ENCODE data around the gene HIVEP3. TPM values are rescaled to one million over a fixed set of nuclear protein-coding genes. Genes with fewer than 3 reads are reported as not detected.

Gene HIVEP3
- total RNA-seq, 2 donors from 2014 or later = 2.3 to 12.8 TPM

GRCh38 chr1:41804176-41804575 is 114.5 kb downstream of the HIVEP3 start:
- DNase-seq (ENCODE audit: low spot score) (no peak), ATAC-seq (ENCODE audit: insufficient number of reproducible peaks, low FRiP score, low read depth) (no peak)

DNA sequence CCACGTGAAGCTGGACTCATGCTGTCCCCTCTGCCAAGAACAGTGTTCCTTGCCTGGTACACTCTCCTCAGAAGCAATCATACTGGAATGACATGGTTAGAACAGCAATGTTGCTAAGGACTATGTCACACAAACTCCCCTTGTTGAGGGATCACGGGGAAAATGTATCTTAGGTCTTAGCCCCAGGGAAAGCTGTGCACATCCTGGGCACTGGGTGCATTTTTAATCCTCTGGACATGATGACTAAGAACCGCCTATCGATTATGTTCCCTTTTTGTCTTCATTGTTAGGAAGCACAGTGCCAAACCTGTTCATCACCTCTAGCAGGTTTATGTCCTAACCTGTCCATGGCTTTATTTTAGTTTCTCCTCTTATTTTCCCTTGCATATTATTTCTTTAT is 115.1 kb downstream of the HIVEP3 start:
- Histone ChIP-seq H3K36me3 (no peaks in the 10 kb centered on the region), H3K4me1 (ENCODE audit: control insufficient read depth in 1 of 2, low read depth in 2 of 2) (peaks cover 0 to 20% of the 10 kb centered on the region in 2 donors), H3K4me3 (no peak overlapping the region), H3K27ac (peak overlapping the region in 1 of 2 donors; percentile 34), H3K27me3 (replicated peaks; ENCODE audit: insufficient read depth) (no peaks in the 10 kb centered on the region), H3K9me3 (no peaks in the 10 kb centered on the region)
- ATAC-seq (ENCODE audit: insufficient number of reproducible peaks, low FRiP score, low read depth) = no peak
- DNase-seq (ENCODE audit: low spot score) = no peak
- TF ChIP-seq, protein P1, sequence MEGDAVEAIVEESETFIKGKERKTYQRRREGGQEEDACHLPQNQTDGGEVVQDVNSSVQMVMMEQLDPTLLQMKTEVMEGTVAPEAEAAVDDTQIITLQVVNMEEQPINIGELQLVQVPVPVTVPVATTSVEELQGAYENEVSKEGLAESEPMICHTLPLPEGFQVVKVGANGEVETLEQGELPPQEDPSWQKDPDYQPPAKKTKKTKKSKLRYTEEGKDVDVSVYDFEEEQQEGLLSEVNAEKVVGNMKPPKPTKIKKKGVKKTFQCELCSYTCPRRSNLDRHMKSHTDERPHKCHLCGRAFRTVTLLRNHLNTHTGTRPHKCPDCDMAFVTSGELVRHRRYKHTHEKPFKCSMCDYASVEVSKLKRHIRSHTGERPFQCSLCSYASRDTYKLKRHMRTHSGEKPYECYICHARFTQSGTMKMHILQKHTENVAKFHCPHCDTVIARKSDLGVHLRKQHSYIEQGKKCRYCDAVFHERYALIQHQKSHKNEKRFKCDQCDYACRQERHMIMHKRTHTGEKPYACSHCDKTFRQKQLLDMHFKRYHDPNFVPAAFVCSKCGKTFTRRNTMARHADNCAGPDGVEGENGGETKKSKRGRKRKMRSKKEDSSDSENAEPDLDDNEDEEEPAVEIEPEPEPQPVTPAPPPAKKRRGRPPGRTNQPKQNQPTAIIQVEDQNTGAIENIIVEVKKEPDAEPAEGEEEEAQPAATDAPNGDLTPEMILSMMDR (IDR thresholded peaks at IDR 0.05) = no peak

More at GRCh38 chr1:41804176-41804575, 114.5 kb downstream of the HIVEP3 start:
- Histone ChIP-seq H3K9me3 (no peaks in the 10 kb centered on the region), H3K4me3 (no peak overlapping the region), H3K4me1 (ENCODE audit: control insufficient read depth in 1 of 2, low read depth in 2 of 2) (peaks cover 0 to 20% of the 10 kb centered on the region in 2 donors), H3K27ac (no peak overlapping the region), H3K27me3 (replicated peaks; ENCODE audit: insufficient read depth) (no peaks in the 10 kb centered on the region), H3K36me3 (no peaks in the 10 kb centered on the region)
- TF ChIP-seq, protein P1 (IDR thresholded peaks at IDR 0.05) = no peak

- DNase-seq (ENCODE audit: low spot score) = no peak
- no peaks in the 10 kb centered on the region for H3K27me3 ChIP-seq (replicated peaks; ENCODE audit: insufficient read depth)
- H3K36me3 ChIP-seq = no peaks in the 10 kb centered on the region
- ATAC-seq (ENCODE audit: insufficient number of reproducible peaks, low FRiP score, low read depth) = no peak
- no peaks in the 10 kb centered on the region for H3K9me3 ChIP-seq
- no peak overlapping the region for H3K4me3 ChIP-seq
- peak overlapping the region in 1 of 2 donors; percentile 34 for H3K27ac ChIP-seq
- TF ChIP-seq, protein P1 (IDR thresholded peaks at IDR 0.05) = no peak
- peaks cover 0 to 20% of the 10 kb centered on the region in 2 donors for H3K4me1 ChIP-seq (ENCODE audit: control insufficient read depth in 1 of 2, low read depth in 2 of 2)
These were observed 115.9 kb downstream of the HIVEP3 start for GRCh38 chr1:41802532-41803501.

GRCh38 chr1:41800311-41800829 is 118.4 kb downstream of the HIVEP3 start:
- TF ChIP-seq, protein P1 (IDR thresholded peaks at IDR 0.05) = no peak
- H3K27ac ChIP-seq = no peak overlapping the region
- peaks cover 0 to 20% of the 10 kb centered on the region in 2 donors for H3K4me1 ChIP-seq (ENCODE audit: control insufficient read depth in 1 of 2, low read depth in 2 of 2)
- ATAC-seq (ENCODE audit: insufficient number of reproducible peaks, low FRiP score, low read depth) = no peak
- no peak for DNase-seq (ENCODE audit: low spot score)
- H3K27me3 ChIP-seq (replicated peaks; ENCODE audit: insufficient read depth) = no peaks in the 10 kb centered on the region
- H3K4me3 ChIP-seq = no peak overlapping the region
- H3K36me3 ChIP-seq = no peaks in the 10 kb centered on the region
- H3K9me3 ChIP-seq = no peaks in the 10 kb centered on the region

GRCh38 chr1:41799723-41800122 is 119.0 kb downstream of the HIVEP3 start:
- Histone ChIP-seq H3K4me3 (no peak overlapping the region), H3K4me1 (ENCODE audit: control insufficient read depth in 1 of 2, low read depth in 2 of 2) (peaks cover 0 to 20% of the 10 kb centered on the region in 2 donors), H3K36me3 (no peaks in the 10 kb centered on the region), H3K27ac (no peak overlapping the region), H3K27me3 (replicated peaks; ENCODE audit: insufficient read depth) (no peaks in the 10 kb centered on the region), H3K9me3 (no peaks in the 10 kb centered on the region)
- no peak for DNase-seq (ENCODE audit: low spot score)
- ATAC-seq (ENCODE audit: insufficient number of reproducible peaks, low FRiP score, low read depth) = no peak
- TF ChIP-seq, protein P1 (IDR thresholded peaks at IDR 0.05) = no peak
